HepG2 (cell line): ENCODE results near the gene DLG1.

ENCODE experiments used
- BCL6 ChIP-seq: IDR thresholded peaks from 2 replicates; pipeline ENCODE4 v1.6.1; 2016; ENCODE audit warnings: missing genetic modification reagents, missing compliant biosample characterization
- CREM ChIP-seq, 2 experiments: sonication (generic) in 1 of 2; formaldehyde crosslinking in 1 of 2; IDR thresholded peaks; 2 replicates each; pipeline versions ENCODE4 v1.4.0 to v1.6.1; 2016 to 2020; ENCODE audit warnings: antibody characterized with exemption in 1 of 2, mild to moderate bottlenecking in 1 of 2, missing genetic modification reagents in 1 of 2
- CTCF ChIP-seq: sonication (generic); formaldehyde crosslinking; IDR thresholded peaks from 2 replicates; pipeline ENCODE4 v1.5.0; 2020; ENCODE audit warnings: mild to moderate bottlenecking, missing genetic modification reagents, moderate library complexity
- EP300 ChIP-seq, 3 experiments: sonication (generic) in 1 of 3; formaldehyde crosslinking in 1 of 3; IDR thresholded peaks; 2 replicates each; pipeline versions ENCODE4 v1.5.1 to v1.6.1; 2011 to 2020; ENCODE audit warnings: low read depth in 2 of 3, low read length in 2 of 3, borderline replicate concordance in 1 of 3, improper control_type of control experiment in 1 of 3, mild to moderate bottlenecking in 1 of 3, missing genetic modification reagents in 1 of 3, moderate library complexity in 1 of 3
- FOSL1 ChIP-seq: sonication (generic); formaldehyde crosslinking; IDR thresholded peaks from 2 replicates; pipeline ENCODE4 v1.9.0; 2021; ENCODE audit warnings: missing genetic modification reagents, borderline replicate concordance
- HDAC1 ChIP-seq: sonication (generic); formaldehyde crosslinking; IDR thresholded peaks from 2 replicates; pipeline ENCODE4 v1.5.1; 2020; ENCODE audit warnings: mild to moderate bottlenecking, missing genetic modification reagents
- HNRNPH1 ChIP-seq: fragments of 200-400 bp; formaldehyde crosslinking; optimal IDR thresholded peaks from 2 replicates; pipeline ENCODE3; 2017; ENCODE audit warnings: mild to moderate bottlenecking, low read depth, low read length
- POLR2A ChIP-seq, 2 experiments: IDR thresholded peaks; 2 replicates each; pipeline ENCODE4 v1.6.1; 2011; ENCODE audit warnings: low read depth in 2 of 2, low read length in 2 of 2, mild to moderate bottlenecking in 1 of 2, moderate library complexity in 1 of 2; ENCODE audit not compliant: insufficient read depth in 1 of 2
- RFX5 ChIP-seq: IDR thresholded peaks from 2 replicates; pipeline ENCODE4 v1.6.1; 2011; ENCODE audit warnings: low read depth, low read length, improper control_type of control experiment
- ZNF124 ChIP-seq: sonication (generic); formaldehyde crosslinking; IDR thresholded peaks from 2 replicates; pipeline ENCODE4 v1.4.0; 2020; ENCODE audit warnings: missing genetic modification reagents
- ZNF430 ChIP-seq: sonication (generic); formaldehyde crosslinking; IDR thresholded peaks from 2 replicates; pipeline ENCODE4 v1.9.0; 2021; ENCODE audit warnings: mild to moderate bottlenecking, missing genetic modification reagents
- TF ChIP-seq, protein P1 (sequence below): sonication (generic); formaldehyde crosslinking; IDR thresholded peaks from 2 replicates; pipeline ENCODE4 v1.9.0; 2021; ENCODE audit warnings: missing genetic modification reagents, borderline replicate concordance

DNA sequence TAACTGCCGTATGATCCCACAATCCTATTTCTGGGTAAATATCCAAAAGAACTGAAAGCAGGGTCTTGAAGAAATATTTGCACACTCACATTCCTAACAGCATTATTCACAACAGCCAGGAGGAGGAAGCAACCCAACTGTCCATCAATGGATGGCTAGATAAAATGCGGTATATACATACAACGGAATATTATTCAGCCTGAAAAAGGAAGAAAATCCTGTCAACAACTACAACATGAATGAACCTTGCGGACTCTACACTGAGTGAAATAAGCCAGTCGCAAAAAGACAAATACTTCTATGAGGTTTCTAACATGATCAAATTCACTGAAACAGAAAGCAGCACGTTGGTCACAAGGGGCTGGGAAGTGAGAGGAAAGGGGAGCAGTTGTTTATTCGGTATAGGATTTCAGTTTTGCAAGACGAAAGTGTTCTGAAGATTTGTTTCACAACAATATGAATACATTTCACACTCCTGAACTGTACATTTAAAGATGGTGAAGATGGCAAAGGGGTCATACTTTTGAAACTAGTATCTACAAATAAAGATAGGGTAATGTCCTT, 6.2 kb downstream of the DLG1 start:
- TF ChIP-seq BCL6 (no peak), FOSL1 (CRISPR knock-in tag) (no peak), CTCF (CRISPR knock-in tag) (no peak), CREM (IDR thresholded peaks at IDR 0.05) (no peak), CREM (CRISPR knock-in tag; IDR thresholded peaks at IDR 0.05) (no peak), RFX5 (no peak), ZNF430 (CRISPR knock-in tag) (no peak), HDAC1 (CRISPR knock-in tag) (no peak), ZNF124 (CRISPR knock-in tag) (no peak), POLR2A (IDR thresholded peaks at IDR 0.05; ENCODE audit: insufficient read depth in 1 of 2, low read depth in 2 of 2, low read length in 2 of 2) (no peak), HNRNPH1 (no peak), EP300 (IDR thresholded peaks at IDR 0.05; ENCODE audit: low read depth in 2 of 2, low read length in 2 of 2) (no peak; a peak in 1 of 4 replicates), EP300 (CRISPR knock-in tag; IDR thresholded peaks at IDR 0.05; ENCODE audit: borderline replicate concordance) (no peak)
- TF ChIP-seq, protein P1, sequence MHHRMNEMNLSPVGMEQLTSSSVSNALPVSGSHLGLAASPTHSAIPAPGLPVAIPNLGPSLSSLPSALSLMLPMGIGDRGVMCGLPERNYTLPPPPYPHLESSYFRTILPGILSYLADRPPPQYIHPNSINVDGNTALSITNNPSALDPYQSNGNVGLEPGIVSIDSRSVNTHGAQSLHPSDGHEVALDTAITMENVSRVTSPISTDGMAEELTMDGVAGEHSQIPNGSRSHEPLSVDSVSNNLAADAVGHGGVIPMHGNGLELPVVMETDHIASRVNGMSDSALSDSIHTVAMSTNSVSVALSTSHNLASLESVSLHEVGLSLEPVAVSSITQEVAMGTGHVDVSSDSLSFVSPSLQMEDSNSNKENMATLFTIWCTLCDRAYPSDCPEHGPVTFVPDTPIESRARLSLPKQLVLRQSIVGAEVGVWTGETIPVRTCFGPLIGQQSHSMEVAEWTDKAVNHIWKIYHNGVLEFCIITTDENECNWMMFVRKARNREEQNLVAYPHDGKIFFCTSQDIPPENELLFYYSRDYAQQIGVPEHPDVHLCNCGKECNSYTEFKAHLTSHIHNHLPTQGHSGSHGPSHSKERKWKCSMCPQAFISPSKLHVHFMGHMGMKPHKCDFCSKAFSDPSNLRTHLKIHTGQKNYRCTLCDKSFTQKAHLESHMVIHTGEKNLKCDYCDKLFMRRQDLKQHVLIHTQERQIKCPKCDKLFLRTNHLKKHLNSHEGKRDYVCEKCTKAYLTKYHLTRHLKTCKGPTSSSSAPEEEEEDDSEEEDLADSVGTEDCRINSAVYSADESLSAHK (CRISPR knock-in tag) = no peak
